GF-D8 (cell line): Measurements from ENCODE around the gene CREB3L2.
"Not testable (repeated sequence)": the region's sequence is repeated elsewhere in the genome, so short reads cannot be mapped to it uniquely, and the experiment has no call there.

ENCODE experiments used
- DNase-seq: peaks from one replicate; lab custom pipeline; 2025; lab: John Stamatoyannopoulos, UW

CREB3L2 gene

GRCh38 chr7:137836541-137836940 lies 165.3 kb downstream of the CREB3L2 start:
- DNase-seq, result no peak

GRCh38 chr7:137836113-137836509 lies 165.8 kb downstream of the CREB3L2 start:
- no peak for DNase-seq

DNA sequence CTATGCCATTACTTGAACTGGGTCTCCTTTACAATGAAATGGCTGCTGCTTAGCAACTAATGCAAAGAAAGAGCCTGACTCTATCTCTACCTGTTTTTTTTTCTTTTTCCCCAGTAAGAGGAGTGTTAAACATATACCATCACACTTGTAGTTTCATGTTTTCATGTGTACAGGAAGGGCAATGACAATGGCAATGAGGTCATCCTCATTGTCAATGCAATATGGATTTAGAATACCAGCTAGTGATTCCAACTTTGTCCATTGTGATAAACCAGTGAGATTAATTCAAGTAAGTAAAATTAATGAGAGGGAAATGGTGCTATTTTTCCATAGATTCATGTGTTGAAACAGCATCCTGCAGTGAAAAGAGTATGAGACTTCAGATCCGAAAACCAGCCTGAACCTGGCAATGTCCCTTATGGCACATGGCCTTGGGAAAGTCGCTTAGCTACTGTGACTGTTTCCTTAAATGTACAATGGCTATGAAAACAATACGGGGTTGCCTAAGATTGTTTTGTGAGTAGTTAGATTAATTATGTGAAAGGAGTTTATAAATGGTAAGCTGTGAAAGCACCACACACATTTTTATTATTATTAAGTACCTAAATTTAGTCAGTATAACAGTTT lies 166.3 kb downstream of the CREB3L2 start:
- no peak for DNase-seq

DNA sequence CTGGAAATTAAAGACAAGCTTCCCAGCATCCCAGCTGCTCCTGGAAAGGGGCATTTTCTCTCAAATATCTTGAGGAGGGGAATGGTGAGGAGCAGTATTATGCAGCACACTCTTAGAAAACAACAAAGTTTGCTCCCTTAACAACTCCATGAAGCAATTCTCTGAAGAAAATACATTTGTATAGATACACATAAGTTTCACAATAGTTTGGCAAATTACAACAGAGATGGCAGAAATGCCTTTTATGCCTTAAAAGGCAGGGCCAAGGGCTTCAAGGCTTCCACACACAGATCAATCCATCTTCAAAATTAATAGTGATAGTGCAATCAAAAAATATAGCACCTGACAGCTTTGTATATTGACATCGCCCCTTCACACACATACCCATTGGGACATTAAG lies 167.3 kb downstream of the CREB3L2 start:
- DNase-seq, result no peak

GRCh38 chr7:137832990-137833389 lies 168.9 kb downstream of the CREB3L2 start:
- DNase-seq, result not testable (repeated sequence)

- no peak for DNase-seq
Observed at GRCh38 chr7:137832382-137832781, 169.5 kb downstream of the CREB3L2 start.

GRCh38 chr7:137831555-137831954 lies 170.3 kb downstream of the CREB3L2 start:
- DNase-seq, result not testable (repeated sequence)

GRCh38 chr7:137829337-137829992 lies 172.4 kb downstream of the CREB3L2 start:
- DNase-seq, result no peak

DNA sequence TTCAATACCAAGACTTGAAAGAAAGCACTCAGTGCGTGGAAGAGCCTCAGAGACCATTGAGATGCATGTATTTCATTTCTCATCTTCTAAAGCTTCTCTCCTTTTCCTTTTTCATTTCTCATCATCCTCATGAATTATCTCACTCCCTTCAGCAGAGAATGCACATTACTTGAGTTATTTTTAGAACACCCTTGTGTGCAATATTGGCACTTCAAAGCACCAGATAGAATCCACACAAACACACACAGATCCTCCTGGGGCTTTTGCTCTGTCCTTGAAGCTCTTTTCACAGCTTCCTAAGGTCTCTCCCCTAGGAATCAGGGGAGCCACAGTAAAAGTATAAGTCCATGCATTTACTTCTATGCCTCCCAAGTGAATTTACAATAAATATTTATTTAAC lies 173.4 kb downstream of the CREB3L2 start:
- no peak for DNase-seq

- no peak for DNase-seq
Observed at GRCh38 chr7:137825489-137825888, 176.4 kb downstream of the CREB3L2 start.
